GF-D8 (cell line): ENCODE results near the gene CEP85.
A peak's percentile ranks its signal among the peaks of the same experiment; 100 is the strongest.
"Not testable (repeated sequence)": the region's sequence is repeated elsewhere in the genome, so short reads cannot be mapped to it uniquely, and the experiment has no call there.

ENCODE experiments used
- DNase-seq: peaks from one replicate; lab custom pipeline; 2025; lab: John Stamatoyannopoulos, UW

Gene CEP85

DNA sequence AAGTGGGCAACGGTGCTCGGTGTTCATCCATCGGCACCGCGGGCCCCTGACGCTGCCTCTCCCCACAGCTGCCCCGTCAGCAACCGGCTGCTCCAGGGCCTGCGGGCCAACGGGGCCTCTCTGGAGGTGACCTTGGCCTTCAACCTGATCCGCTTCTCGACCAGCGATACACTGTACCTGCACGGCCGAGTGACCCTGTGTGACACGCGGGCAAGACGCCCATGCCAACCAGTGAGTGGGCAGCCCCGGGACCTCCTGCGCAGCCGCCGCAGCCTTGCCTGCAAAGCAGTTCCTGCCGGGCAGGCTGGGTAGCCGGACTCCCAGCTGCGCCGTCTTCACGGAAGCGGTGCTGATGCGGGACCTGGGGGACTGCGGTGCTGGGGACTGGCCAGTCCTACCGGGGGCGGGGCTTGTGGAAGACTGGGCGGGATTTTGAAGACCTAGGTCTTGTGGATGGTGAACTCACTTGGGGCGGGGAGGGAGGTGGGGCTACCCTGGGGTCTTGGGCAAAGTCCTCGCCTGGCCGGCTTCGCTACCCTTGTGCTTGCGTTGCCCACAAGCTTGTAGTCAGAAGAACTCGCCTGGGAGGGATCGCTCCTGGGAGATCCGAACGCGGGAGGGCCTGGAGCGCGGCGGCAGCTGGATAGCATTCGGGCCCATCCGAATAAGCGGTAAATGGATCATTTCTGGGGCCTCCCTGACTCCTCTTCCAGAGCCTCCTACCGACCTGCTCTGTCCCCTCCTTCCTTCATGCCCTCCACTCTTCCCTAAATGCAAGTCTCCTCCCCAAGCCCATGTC is 8.8 kb upstream of the CEP85 start:
- no peak for DNase-seq

DNA sequence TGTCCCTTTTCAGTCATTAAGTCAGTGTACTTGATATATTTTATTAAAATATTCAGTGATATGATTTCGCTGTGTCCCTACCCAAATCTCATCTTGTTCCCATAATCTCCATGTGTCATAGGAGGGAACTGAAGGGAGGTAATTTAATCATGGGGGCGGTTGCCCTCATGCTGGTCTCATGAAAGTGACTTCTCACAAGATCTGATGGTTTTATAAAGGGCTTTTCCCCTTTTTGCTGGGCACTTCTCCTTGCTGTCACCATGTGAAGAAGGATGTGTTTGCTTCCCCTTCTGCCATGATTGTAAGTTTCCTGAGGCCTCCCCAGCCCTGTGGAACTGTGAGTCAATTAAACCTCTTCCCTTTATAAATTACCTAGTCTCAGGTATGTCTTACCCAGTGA is 3.3 kb upstream of the CEP85 start:
- DNase-seq = not testable (repeated sequence)

DNA sequence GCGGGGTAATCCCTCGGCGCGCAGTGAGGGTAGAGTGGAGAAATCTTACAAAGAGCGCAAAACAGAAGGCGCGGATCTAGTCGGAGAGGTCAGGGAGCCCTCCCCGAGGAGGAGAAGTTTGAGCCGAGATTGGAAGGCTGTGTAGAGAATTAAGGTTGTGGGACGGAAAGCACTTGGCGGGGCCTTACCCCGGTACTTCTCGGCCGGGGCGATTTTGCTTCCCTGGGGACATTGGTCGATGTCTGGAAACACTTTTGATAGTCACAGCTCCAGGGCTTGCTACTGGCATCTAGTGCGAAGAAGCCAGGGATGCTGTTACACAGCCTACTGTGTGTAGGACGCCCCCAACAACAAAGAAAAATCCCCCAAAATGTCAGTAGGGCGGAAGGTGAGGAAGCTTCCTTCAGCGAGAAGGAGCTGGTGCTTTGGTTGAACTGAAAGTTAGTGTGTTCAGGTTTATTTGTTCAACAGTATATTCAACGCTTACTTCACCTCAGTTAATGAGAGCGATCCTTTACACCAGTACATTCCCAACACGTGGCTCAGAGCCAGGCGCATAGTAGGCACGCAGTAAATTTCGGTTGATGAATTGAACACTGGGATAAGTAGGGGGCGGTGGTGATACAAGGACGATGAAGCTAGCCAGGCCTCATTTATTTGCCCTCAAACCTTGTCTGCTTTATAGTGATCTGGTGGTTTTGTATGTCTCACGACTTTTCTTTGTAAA is 807 bp downstream of the CEP85 start:
- peak; percentile 8 for DNase-seq

DNA sequence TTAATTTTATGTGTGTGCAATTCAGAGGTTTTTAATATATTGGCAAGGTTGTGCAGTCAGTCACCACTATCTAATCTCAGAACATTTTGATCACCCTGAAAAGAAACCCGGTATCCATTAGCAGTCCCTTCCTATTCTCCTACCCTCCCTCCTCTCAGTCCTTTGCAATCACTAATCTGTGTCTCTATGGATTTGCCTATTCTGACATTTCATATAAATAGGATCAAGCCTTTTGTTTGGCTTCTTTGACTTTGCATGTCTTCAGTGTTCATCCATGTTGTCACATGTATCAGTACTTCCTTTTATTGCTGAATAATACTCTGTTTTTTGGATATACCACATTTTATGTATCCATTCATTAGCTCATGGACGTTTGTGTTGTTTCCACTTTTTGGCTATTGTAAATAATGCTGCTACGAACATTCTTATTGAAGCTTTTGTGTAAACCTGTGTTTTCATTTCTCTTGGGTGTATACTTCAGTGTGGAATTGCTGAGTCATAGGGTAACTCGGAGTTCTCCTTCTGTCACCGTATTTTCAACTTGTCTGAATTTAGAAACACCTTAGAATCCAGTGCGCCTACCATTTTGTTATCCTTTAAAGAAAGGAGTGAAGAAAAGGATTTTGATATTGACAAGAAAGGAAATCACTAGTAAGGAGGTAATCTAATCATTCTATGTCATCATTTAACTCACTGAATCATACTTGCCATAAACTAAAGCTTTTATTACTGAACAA is 3.4 kb downstream of the CEP85 start:
- peak; percentile 19 for DNase-seq

DNA sequence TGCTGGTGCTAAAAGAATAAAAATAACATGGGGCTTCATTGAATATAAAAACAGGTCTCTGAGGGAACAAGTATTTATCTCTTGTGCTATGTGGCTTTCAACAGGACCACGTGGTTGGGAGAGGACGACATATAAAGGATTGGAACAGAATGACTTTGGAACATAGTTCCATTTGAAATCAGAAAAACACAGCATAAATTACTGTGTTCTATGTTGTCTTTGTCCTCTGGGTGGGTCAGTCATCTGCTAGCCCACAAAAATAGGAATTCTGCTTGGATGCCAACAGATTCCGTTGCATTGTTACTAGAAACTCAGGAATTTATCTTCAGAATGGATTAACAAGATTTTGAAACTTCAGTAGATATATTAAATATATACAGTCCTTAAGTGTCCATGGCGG is 5.9 kb downstream of the CEP85 start:
- DNase-seq = no peak

DNA sequence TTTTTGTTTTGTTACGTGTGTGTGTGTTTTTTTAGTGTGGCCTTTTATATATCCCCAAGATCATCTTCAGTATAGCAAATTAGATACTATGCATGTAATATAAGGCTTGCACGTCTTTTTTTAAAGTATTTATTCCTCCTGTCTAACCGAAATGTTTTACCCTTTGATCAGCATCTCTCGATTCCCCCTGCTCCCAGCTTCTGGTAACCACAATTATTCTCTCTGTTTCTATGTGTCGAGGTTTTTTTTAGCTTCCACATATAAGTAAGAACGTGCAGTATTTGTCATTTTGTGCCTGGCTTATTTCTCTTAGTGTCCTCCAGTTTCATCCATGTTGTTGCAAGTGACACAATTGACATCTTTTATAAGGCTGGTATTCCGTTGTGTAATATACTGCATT is 18.7 kb downstream of the CEP85 start:
- DNase-seq = no peak

DNA sequence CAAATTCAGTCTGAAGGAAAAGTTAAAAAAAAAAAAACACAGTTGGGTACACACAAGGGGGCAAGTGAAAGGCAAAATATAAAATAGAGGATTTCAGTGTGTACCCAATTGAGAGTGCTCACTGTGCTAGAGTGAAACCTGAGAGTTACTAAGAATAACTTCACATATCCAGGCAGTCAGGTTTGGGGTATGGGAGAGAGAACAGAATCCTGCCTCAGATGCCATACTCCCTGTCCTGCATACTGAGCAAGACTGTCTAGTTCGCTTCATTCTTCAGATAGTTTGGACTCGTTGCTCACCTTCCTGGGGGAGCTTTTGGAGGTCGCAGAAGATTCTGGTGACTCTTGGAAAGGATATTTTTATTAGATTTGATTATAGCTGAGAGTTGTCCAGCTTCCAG is 20.4 kb downstream of the CEP85 start:
- no peak for DNase-seq

DNA sequence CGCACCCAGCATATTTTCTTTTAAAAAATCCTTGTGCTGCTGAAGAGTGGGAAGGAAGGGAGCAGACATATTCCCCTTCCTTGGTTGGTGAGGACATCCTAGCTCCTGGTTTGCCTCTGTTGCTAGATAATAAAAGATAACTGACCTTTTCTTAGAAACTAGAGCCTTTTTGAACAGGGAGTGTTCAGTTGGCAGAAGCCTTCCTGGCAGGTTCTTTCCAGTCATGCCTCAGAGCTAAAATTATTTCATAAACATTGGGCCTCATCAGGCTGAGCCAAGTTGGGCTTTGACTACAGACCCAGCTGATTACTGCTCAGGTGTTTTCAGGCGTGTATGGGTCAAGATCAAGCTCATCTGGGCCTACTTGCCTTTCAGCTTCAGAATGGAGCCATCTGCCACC is 23.2 kb downstream of the CEP85 start:
- no peak for DNase-seq

DNA sequence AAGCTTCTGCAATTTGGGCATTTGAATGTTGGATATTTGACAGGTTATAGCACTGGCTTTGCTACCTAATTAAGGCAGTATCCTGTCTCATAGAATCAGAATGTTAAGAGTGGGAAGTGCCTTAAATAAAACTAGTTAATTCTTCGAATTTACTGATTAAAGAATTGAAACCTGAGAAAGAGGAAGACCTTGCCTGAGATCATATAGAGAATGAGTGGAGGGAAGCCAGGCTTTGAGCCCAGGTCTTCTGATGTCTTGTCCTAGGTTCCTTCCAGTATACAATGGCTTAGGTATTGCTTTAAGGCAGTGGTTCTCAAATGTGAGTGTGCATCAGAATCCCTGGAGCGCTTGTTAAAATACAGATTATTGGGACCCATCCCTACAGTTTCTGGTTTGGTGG is 25.0 kb downstream of the CEP85 start:
- DNase-seq = no peak

DNA sequence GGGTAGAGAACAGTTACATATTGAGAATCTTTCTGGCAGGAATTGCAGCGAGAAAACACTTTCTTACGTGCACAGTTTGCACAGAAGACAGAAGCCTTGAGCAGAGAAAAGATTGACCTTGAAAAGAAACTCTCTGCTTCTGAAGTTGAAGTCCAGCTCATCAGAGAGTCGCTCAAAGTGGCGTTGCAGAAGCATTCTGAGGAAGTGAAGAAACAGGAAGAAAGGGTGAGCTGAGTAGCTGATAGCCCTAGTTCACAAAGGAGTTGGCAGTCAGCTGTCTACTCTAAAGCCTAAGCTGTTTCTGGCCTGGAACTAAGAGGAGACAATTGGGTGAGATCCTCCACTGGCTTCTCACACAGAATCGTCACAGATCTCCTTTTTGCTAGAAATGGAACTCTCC is 25.6 kb downstream of the CEP85 start:
- DNase-seq = peak; percentile 91

DNA sequence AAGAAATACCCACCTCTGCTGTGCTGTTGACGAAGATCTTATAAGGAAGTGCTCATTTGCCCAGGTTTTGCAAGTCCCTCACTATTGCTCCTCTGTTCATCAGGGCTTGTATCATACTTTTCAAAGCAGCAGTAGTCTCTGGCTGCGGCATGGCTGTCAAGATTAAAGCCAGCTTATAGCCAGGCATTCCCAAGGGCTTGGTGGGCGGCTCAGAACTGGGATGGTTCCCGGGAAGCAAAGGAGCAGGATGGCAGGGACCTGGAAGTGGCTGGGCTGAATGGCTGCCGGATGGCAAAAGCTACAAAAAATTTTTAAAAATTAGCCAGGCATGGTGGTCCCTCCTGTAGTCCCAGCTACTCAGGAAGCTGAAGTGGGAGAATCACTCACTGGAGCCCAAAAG is 29.2 kb downstream of the CEP85 start:
- DNase-seq = no peak

DNA sequence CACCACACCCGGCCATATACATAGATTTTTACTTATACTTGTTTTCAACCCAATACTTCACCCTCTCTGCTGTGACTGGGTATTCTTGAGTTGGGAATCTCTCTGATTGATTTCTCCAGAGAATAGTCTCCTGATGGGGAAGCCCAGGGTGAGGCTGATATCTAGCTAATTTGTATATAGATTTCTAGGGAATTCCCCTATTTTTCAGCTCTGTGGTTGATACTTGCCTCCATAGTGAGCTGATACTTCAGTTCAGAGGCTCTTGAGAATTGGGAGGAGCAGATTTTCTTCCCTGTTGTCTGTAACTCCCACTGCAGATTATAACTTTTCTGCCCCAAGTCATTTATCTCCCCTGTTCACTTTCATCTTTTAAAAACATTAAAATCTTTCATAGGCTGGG is 31.4 kb downstream of the CEP85 start:
- DNase-seq = no peak

DNA sequence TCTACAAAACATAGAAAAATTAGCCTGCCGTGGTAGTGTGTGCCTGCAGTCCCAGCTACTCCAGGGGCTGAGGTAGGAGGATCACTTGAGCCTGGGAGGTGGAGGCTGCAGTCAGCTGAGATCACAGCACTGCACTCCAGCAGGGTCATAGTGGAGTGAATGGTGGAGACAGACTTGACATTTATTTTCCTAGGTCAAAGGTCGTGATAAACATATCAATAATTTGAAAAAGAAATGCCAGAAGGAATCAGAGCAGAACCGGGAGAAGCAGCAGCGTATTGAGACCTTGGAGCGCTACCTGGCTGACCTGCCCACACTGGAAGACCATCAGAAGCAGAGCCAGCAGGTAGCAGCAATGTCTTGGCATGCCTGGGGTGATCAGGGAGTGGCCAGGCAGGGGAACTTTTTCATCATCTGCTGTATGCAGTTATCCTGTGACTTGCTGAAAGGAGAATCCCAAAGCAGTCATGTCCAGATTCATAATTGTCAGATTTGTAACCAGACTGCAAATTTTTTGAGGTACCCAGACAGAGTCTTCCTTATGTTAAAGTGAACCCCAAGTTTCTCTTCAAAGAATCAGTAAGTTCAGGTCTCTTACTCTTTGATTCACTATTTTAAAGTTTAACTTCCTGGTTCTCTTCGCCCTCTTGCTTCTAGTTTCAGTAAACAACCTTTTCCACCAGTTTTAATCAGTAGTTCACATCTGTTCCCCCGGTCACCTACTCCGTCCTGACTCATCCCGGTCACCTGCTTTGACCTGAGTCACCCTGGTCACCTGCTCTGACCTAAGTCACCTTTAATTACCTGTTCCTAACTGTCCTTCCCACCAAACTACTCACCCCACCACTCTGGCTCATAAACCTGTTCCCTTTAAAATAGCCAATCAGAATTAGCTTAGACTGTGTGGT is 34.5 kb downstream of the CEP85 start:
- DNase-seq = no peak

DNA sequence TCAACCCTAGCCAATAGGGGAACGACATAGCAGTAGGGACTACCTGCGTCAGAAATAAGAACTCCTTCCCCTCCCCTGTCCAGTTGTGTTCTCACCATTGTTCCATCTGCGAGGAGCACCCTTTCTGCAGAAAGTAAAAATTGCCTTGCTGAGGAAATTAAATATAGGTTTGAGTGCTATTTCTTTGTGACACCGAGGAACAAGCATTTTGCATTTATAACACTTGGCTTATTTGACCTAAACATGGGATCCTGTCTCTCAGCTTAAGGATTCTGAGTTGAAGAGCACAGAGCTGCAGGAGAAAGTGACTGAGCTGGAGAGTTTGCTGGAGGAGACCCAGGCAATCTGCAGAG is 35.2 kb downstream of the CEP85 start:
- DNase-seq = no peak

DNA sequence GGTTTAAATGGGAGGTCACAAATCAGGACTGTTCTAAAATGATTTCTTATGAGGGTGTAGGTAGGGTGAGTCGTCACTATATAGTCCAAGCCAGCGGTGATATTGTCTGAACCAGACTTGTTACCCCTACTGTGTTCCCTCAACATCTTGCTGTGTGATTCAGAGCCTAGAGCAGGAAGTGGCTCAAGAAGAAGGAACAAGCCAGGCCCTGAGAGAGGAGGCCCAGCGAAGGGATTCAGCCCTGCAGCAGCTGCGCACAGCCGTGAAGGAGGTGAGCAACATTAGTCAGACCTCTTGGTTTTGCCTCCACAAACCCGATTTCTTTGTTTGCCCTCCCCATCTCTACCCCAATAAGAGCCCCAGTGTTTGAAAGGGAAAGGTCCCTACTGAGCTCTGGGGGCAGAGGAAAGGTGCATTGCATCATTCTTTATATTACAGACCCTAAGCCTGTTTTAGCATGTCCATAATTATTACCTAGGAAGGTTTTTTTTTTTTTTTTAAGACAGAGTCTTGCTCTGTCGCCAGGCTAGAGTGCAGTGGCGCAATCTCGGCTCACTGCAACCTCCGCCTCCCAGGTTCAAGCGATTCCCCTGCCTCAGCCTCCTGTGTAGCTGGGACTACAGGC is 40.9 kb downstream of the CEP85 start:
- peak; percentile 42 for DNase-seq

DNA sequence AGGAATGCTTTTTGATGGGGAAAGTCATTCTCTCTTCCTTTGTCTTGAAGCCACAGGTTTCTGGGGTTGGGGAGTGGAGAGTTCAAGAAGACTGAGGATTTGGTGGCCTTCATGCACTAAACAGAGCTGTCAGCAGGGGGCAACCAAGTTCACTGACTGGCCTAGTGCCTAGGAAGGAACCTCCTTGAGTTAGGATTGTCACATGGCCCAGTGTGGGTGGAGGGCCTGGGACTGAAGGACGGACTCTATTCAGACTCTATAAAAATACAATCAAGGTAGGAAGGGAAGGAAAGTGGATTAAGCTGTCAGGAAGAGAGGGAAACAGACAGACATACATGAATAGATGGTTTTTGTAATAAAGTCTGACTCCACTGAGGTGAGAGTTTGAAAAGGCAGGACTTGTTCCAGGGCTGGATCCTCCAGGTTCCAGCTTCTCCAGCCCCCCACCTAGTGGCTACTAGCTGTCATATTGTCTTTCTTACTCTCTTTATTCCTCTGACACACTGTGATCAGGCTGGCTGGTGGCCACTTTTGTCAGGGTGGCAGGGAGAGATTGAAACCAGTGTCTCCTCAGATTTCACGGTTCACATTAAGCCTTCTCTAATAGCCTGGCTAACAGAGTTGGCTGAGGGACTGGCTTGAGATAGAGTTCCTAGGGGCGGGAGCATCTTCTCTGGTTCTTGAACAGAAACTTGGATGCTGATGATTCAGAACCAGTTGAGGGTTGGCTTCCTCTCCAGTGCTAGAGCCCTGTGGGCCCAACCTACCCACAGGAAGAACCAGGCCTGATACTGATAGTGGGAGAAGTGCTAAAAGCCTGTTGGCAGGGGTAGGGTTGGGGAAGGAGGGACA is 41.8 kb downstream of the CEP85 start:
- peak; percentile 58 for DNase-seq

DNA sequence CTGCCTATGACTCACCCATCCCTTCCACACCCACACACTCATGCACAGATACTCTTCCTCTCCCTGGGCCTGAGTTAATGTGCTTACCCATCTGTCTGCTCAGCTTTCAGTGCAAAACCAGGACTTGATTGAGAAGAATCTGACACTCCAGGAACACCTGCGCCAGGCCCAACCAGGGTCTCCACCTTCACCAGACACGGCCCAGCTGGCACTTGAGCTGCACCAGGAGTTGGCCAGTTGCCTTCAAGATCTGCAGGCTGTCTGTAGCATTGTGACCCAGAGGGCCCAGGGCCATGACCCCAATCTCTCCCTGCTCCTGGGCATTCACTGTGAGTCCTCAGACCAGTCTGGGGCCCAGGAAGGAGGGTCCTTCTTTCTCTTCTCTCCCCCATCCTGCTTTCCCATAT is 42.4 kb downstream of the CEP85 start:
- no peak for DNase-seq

DNA sequence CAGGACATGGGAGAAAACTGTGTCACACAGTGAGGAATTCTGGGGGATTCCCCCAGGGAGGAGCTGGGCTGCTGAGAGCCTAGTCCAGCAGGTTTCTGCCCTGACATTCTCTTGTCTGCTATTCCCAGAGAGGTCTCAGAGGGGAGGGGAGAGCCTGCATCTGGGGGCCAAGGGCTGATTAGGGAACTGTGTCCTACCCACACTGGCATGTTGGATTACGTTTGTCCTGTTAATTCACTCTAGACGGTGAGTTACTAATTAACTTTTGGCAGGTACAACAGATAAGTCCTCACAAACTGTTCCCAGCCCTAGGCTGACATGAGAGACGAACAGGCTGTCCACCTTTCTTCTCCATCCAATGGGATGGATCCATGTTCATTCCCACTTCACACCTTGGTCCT is 43.3 kb downstream of the CEP85 start:
- no peak for DNase-seq

DNA sequence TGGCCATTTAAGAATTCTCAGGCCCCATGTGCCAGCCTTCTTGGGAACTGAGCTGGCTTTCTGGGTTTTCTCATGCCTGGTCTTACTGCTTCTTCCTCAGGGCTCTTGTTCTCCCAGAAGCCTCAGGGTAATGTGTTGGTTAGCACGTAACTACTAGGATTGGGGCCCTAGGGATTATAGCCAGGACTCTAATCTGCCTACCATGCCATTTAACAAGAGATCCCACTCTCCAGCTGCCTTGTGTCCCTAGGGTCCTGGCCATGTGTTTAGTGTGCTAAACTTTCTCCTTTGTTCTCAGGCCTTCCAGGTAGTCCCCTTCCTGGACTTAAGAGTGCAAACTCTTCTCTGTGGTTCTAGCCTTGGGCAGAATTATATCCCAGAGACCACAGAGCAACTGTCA is 43.7 kb downstream of the CEP85 start:
- DNase-seq = no peak

DNA sequence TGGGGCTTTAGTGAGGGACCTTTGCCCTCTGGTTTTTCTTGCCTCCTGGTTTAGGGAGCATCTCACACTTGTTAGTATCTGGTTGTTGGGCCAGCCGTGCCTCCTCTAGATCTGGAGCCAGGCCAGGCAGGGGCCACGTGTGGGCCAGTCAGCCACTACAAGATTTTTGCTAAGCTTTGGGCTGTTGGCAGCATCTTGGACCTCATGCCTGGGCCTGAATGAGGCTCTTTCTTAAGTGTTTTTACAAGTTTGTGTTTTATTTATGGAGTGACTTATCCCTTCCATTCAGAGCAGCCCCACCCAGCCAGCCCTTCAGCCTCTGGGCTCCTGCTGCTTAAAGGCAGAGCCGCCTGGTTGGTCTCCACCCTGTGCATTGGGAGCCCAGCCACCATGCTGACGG is 44.3 kb downstream of the CEP85 start:
- no peak for DNase-seq
